Measurements from ENCODE around the gene MOXD1. TPM values are rescaled to one million over a fixed set of nuclear protein-coding genes. Genes with fewer than 3 reads are reported as not detected.

MOXD1 gene
- total RNA-seq, 4 donors from 2014 or later = 1.5 to 12.4 (median 3.5) TPM

DNA sequence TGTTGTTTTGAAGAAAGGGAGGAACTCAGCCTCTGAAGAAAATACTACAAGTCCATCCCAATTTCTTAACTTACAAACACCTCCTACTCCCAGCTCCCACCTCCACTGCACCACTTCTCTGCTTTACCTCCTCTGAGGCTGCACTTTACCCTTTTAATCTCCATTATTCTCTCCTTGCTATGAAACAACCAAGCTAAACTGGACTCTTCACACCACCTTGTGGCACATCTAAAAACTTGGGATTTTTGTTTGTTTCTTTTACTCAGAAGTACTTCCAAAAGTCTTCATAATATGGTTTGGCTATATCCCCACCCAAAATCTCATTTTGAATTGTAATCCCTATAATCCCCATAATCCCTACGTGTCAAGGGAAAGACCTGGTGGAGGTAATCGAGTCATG, 142.2 kb downstream of the MOXD1 start:
- TF ChIP-seq, protein P1, sequence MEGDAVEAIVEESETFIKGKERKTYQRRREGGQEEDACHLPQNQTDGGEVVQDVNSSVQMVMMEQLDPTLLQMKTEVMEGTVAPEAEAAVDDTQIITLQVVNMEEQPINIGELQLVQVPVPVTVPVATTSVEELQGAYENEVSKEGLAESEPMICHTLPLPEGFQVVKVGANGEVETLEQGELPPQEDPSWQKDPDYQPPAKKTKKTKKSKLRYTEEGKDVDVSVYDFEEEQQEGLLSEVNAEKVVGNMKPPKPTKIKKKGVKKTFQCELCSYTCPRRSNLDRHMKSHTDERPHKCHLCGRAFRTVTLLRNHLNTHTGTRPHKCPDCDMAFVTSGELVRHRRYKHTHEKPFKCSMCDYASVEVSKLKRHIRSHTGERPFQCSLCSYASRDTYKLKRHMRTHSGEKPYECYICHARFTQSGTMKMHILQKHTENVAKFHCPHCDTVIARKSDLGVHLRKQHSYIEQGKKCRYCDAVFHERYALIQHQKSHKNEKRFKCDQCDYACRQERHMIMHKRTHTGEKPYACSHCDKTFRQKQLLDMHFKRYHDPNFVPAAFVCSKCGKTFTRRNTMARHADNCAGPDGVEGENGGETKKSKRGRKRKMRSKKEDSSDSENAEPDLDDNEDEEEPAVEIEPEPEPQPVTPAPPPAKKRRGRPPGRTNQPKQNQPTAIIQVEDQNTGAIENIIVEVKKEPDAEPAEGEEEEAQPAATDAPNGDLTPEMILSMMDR (IDR thresholded peaks at IDR 0.05; ENCODE audit: low read depth) = no peak

DNA sequence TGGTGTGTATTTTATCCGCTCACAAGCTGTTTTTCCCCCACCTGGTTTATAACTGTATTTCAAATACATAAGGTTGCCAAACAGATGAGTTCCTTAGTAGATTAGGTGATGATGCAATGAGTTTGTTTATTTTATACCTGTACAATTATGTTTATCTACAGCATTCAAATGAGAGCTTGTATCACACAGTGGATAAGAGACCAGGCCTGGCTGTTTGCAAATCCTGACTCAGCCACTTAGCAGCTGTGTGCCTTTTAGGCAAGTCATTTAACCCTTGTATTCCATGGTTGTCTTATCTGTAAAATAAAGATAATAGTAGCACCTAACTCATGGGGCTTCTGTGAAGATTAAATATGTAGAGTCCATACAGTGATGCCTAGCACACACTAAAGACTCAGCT, 143.7 kb downstream of the MOXD1 start:
- TF ChIP-seq, protein P1 (IDR thresholded peaks at IDR 0.05; ENCODE audit: low read depth) = no peak

DNA sequence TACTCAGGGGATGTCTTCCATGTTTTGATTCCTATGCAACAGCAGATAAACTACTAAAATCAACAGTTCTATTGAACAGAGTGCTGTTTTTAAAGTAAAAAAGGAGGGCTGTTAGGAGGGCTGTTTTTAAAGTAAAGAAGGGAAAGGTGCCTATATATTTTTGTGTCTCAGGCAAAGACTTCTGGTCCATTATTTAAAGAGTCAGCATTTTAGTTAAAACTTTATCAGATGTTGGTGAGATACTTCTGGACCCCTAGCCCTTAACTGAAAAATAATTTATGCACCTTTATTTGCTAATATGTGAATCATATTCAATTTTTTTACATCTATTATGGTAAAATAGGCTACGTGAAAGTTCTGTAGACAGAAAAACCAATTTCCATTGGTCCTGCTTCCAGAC, 144.8 kb downstream of the MOXD1 start:
- TF ChIP-seq, protein P1 (IDR thresholded peaks at IDR 0.05; ENCODE audit: low read depth) = no peak

DNA sequence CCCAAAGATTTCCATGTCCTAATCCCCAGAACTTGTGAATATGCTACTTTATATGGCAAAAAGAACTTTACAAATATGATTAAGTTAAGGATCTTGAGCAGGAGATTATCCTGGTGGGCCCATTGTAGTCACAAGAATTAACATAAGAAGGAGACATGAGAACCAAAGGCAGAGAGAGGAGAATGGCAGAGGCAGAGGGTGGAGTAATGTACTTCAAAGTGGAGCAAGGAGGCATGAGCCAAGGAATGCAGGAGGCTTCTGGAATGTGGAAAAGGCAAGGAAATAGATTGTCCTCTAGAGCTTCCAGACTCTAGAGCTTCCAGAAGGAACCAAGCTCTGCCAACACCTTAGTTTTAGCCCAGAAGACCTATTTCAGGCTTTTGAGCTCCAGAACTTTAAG, 147.4 kb downstream of the MOXD1 start:
- TF ChIP-seq, protein P1 (IDR thresholded peaks at IDR 0.05; ENCODE audit: low read depth) = no peak

DNA sequence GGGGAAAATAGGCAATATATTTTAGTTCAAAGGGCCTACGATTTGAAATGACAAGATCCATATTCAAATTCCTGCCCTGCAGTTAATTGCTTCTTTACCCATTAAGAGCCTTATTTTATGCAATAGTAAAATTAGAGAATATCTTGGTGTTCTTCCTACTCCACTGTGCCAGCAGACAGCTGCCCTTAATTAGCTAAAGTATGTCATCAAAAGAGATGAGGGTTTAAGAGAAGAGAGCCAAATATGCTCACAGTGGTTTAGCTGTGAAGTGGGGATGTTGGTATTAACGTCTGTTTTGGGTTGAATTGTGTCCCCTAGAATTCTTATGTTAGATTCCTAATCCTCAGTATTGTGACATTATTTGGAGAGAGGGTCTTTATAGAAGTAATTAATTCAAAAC, 148.1 kb downstream of the MOXD1 start:
- TF ChIP-seq, protein P1 (IDR thresholded peaks at IDR 0.05; ENCODE audit: low read depth) = no peak

DNA sequence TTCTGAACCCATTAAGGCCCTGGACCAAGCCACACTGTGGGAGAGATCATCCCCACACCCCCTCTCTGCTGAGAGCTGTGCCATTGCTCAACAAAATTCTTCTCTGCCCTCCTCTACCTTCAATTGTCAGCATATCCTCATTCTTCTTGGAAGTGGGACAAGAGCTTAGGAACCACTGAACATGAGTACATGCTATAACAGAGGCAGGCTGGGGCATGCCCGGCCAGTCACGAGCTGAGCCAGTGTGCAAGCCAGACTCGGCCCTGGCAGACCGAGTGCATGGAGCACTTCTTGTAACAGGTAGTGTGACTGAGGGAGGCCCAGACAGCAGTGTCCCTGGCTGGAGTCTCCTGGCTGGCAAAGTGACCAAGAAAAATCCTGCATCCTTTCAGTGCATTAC, 149.2 kb downstream of the MOXD1 start:
- TF ChIP-seq, protein P1 (IDR thresholded peaks at IDR 0.05; ENCODE audit: low read depth) = no peak

DNA sequence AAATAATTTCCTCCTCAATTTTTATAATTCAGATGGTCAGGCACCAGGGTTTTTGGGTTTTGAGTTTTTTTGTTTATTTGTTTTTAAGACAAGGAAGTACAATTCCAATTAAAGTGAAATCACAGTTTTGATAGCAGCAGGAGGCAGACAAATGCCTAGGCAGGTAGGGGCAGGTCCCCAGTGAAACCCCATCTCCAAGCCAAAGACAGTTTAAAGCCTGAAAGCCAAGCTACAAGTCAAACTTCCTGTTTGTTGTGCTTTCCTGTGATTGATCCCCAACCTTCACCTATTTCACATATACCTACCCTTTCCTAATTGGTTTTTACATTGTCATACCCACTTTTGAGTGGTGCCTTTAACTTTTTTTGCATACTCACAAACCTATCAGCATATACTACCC, 149.6 kb downstream of the MOXD1 start:
- TF ChIP-seq, protein P1 (IDR thresholded peaks at IDR 0.05; ENCODE audit: low read depth) = no peak

All from subcutaneous adipose tissue (tissue), 4 donors.